Mucosa of rectum (tissue), 2 donors: ENCODE data around the gene CRYBB1.

Experiments
- H3K27ac ChIP-seq, 2 donors: one replicate each; pipeline ENCODE4 v1.7.0; 2013; ENCODE audit warnings: inconsistent platforms in 2 of 2, low read depth in 2 of 2, low read length in 2 of 2
- H3K27me3 ChIP-seq, 2 donors: one replicate each; pipeline ENCODE4 v1.7.0; 2013; ENCODE audit warnings: low read length in 2 of 2; ENCODE audit not compliant: control insufficient read depth in 2 of 2, insufficient read depth in 2 of 2
- H3K36me3 ChIP-seq, 2 donors: one replicate each; pipeline ENCODE4 v1.7.0; 2013; ENCODE audit warnings: low read length in 2 of 2; ENCODE audit not compliant: control insufficient read depth in 2 of 2, insufficient read depth in 2 of 2
- H3K4me1 ChIP-seq, 2 donors: one replicate each; pipeline ENCODE4 v1.7.0; 2013; ENCODE audit warnings: low read length in 2 of 2, mild to moderate bottlenecking in 1 of 2; ENCODE audit not compliant: control insufficient read depth in 2 of 2, insufficient read depth in 2 of 2
- H3K4me3 ChIP-seq, 2 donors: one replicate each; pipeline ENCODE4 v1.7.0; 2013; ENCODE audit warnings: low read length in 2 of 2
- H3K9ac ChIP-seq, 2 donors: one replicate each; pipeline ENCODE4 v1.7.0; 2013; ENCODE audit warnings: low read length in 2 of 2, low read depth in 1 of 2, mild to moderate bottlenecking in 1 of 2
- H3K9me3 ChIP-seq, 2 donors: one replicate each; pipeline ENCODE4 v1.7.0; 2013; ENCODE audit warnings: low read length in 2 of 2; ENCODE audit not compliant: control insufficient read depth in 2 of 2
- donor health status: healthy.
- donor health status: Normal muscosa, but diverticular disease.

Gene CRYBB1

GRCh38 chr22:26609287-26609686 is 8.5 kb downstream of the CRYBB1 start:
- H3K36me3 ChIP-seq = no peaks in the 10 kb centered on the region
- peak overlapping the region in 1 of 2 donors; percentile 52 for H3K27ac ChIP-seq
- no peak overlapping the region for H3K4me3 ChIP-seq
- H3K4me1 ChIP-seq = peaks cover 0 to 11% of the 10 kb centered on the region in 2 donors
- H3K9me3 ChIP-seq = no peaks in the 10 kb centered on the region
- no peak overlapping the region for H3K9ac ChIP-seq
- peaks cover 0 to 3% of the 10 kb centered on the region in 2 donors for H3K27me3 ChIP-seq

GRCh38 chr22:26608129-26608528 is 9.7 kb downstream of the CRYBB1 start:
- Histone ChIP-seq H3K27me3 (peaks cover 0 to 3% of the 10 kb centered on the region in 2 donors), H3K27ac (no peak overlapping the region), H3K9me3 (no peaks in the 10 kb centered on the region), H3K9ac (no peak overlapping the region), H3K4me1 (peaks cover 0 to 11% of the 10 kb centered on the region in 2 donors), H3K36me3 (no peaks in the 10 kb centered on the region), H3K4me3 (no peak overlapping the region)

- Histone ChIP-seq H3K9ac (no peak overlapping the region), H3K4me3 (no peak overlapping the region), H3K27me3 (no peaks in the 10 kb centered on the region), H3K9me3 (no peaks in the 10 kb centered on the region), H3K27ac (no peak overlapping the region), H3K36me3 (no peaks in the 10 kb centered on the region), H3K4me1 (peaks cover 0 to 11% of the 10 kb centered on the region in 2 donors)
Observed at GRCh38 chr22:26606611-26607010, 11.2 kb downstream of the CRYBB1 start.

GRCh38 chr22:26604368-26604767 is 13.5 kb downstream of the CRYBB1 start:
- no peaks in the 10 kb centered on the region for H3K36me3 ChIP-seq
- H3K9ac ChIP-seq = no peak overlapping the region
- no peak overlapping the region for H3K4me3 ChIP-seq
- no peak overlapping the region for H3K27ac ChIP-seq
- no peaks in the 10 kb centered on the region for H3K4me1 ChIP-seq
- no peaks in the 10 kb centered on the region for H3K9me3 ChIP-seq
- H3K27me3 ChIP-seq = no peaks in the 10 kb centered on the region

- H3K27me3 ChIP-seq = no peaks in the 10 kb centered on the region
Observed at GRCh38 chr22:26602127-26602526, 15.7 kb downstream of the CRYBB1 start.

GRCh38 chr22:26601726-26602125 is 16.1 kb downstream of the CRYBB1 start:
- no peak overlapping the region for H3K4me3 ChIP-seq
- H3K9ac ChIP-seq = no peak overlapping the region
- H3K4me1 ChIP-seq = no peaks in the 10 kb centered on the region
- no peaks in the 10 kb centered on the region for H3K36me3 ChIP-seq
- no peaks in the 10 kb centered on the region for H3K9me3 ChIP-seq
- no peak overlapping the region for H3K27ac ChIP-seq
- H3K27me3 ChIP-seq = no peaks in the 10 kb centered on the region

More at GRCh38 chr22:26602127-26602526, 15.7 kb downstream of the CRYBB1 start:
- no peaks in the 10 kb centered on the region for H3K36me3 ChIP-seq
- no peak overlapping the region for H3K27ac ChIP-seq
- H3K9me3 ChIP-seq = no peaks in the 10 kb centered on the region
- no peaks in the 10 kb centered on the region for H3K4me1 ChIP-seq
- no peak overlapping the region for H3K4me3 ChIP-seq
- H3K9ac ChIP-seq = no peak overlapping the region

- H3K27me3 ChIP-seq = no peaks in the 10 kb centered on the region
- no peaks in the 10 kb centered on the region for H3K4me1 ChIP-seq
- H3K9ac ChIP-seq = no peak overlapping the region
- no peak overlapping the region for H3K27ac ChIP-seq
- H3K9me3 ChIP-seq = no peaks in the 10 kb centered on the region
- no peak overlapping the region for H3K4me3 ChIP-seq
- H3K36me3 ChIP-seq = no peaks in the 10 kb centered on the region
Observed at GRCh38 chr22:26599505-26599904, 18.3 kb downstream of the CRYBB1 start.

- H3K27ac ChIP-seq = no peak overlapping the region
- H3K9ac ChIP-seq = no peak overlapping the region
- no peaks in the 10 kb centered on the region for H3K9me3 ChIP-seq
- no peak overlapping the region for H3K4me3 ChIP-seq
- no peaks in the 10 kb centered on the region for H3K36me3 ChIP-seq
- peaks cover 2% of the 10 kb centered on the region in 2 donors for H3K4me1 ChIP-seq
- H3K27me3 ChIP-seq = no peaks in the 10 kb centered on the region
Observed at GRCh38 chr22:26597480-26597879, 20.3 kb downstream of the CRYBB1 start.

GRCh38 chr22:26597026-26597425 is 20.8 kb downstream of the CRYBB1 start:
- Histone ChIP-seq H3K9ac (no peak overlapping the region), H3K4me1 (peaks cover 5 to 6% of the 10 kb centered on the region in 2 donors), H3K27me3 (no peaks in the 10 kb centered on the region), H3K27ac (no peak overlapping the region), H3K4me3 (no peak overlapping the region), H3K36me3 (no peaks in the 10 kb centered on the region), H3K9me3 (no peaks in the 10 kb centered on the region)

- Histone ChIP-seq H3K9me3 (no peaks in the 10 kb centered on the region), H3K9ac (no peak overlapping the region), H3K4me1 (peaks cover 8 to 16% of the 10 kb centered on the region in 2 donors), H3K27ac (no peak overlapping the region), H3K27me3 (no peaks in the 10 kb centered on the region), H3K4me3 (no peak overlapping the region), H3K36me3 (no peaks in the 10 kb centered on the region)
Observed at GRCh38 chr22:26593763-26594162, 24.1 kb downstream of the CRYBB1 start.

- Histone ChIP-seq H3K36me3 (no peaks in the 10 kb centered on the region), H3K9ac (no peak overlapping the region), H3K27ac (peak overlapping the region in 1 of 2 donors; percentile 48), H3K27me3 (no peaks in the 10 kb centered on the region), H3K4me1 (peaks cover 11 to 16% of the 10 kb centered on the region in 2 donors), H3K4me3 (no peak overlapping the region), H3K9me3 (no peaks in the 10 kb centered on the region)
Observed at GRCh38 chr22:26592421-26592891, 25.4 kb downstream of the CRYBB1 start.
